MM.1S (cell line): Measurements from ENCODE around the gene RELA.

Experiments
- CTCF ChIP-seq: fragments of 300-600 bp; sonication (generic); IDR thresholded peaks from 2 replicates; pipeline ENCODE4 v1.5.1; 2016; ENCODE audit warnings: antibody characterized with exemption, low read length, mixed read lengths
- EZH2phosphoT487 ChIP-seq: fragments of 300-600 bp; sonication (generic); IDR thresholded peaks from 2 replicates; pipeline ENCODE4 v1.6.1; 2018; ENCODE audit warnings: antibody characterized with exemption, low read length

- no peak for TF ChIP-seq CTCF
- TF ChIP-seq EZH2phosphoT487, result no peak
Observed at GRCh38 chr11:65607614-65608426, 54.9 kb downstream of the RELA start.
